ENCODE measurements around the gene SPAG16.
A peak's percentile ranks its signal among the peaks of the same experiment; 100 is the strongest.
"Not testable (repeated sequence)": the region's sequence is repeated elsewhere in the genome, so short reads cannot be mapped to it uniquely, and the experiment has no call there.

Gene SPAG16

DNA sequence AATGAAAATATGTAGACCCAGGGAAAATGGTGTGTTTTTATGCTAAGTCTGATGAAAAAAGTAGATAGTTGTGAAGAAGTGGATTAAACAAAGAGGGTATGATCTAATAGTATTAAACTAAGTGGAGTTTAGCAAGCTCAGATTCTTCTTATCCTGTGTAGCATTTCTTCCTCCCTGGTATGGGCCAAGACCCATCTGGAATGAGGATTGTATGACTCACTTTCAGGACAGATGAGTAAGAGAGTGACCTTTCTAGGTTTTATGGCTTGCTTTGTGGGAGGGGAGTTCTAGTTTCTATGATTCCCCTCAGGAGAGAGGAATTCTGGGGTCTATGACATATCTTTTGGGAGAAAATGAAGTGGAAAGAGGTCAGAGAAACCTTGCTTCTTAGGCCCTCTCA is 550.1 kb downstream of the SPAG16 start:
- DNase-seq, result no peak

DNA sequence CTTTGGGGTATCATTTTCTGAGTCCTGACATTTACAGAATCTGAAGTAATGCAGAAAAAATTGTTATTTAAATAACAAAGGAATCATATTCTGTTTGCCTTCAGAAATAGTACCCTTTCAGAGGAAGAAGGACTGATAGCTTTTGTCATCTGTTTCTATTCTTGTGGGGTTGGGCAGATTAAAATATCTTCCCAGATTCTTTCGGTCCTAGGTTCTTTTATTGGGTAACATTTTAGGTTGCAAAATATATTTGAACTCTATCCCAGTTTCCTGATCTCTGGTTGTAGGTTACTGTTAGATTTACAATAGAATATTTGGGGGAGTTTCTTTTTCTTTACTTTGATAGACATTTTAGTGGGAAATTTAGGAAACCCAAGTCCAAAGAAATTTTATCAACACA is 550.5 kb downstream of the SPAG16 start:
- no peak for DNase-seq

DNA sequence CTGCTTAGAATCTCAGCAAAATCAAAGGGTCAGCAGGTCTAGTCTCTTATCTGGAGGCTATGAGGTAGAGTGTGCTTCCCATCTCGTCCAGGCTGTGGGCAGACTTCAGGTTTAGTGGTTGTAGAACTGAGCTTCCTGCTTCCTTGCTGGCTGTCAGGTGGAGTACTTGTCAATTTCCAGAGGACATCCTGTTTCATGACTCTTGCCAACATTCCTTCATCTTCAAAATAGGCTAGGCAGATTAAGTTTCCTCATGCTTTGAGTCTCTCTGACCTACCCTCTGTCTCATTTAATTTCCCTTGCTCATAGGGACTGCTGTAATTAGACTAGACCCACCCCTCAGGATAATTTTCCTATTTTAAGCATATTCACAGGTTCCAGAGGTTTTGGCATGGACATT is 562.6 kb downstream of the SPAG16 start:
- no peak for DNase-seq

DNA sequence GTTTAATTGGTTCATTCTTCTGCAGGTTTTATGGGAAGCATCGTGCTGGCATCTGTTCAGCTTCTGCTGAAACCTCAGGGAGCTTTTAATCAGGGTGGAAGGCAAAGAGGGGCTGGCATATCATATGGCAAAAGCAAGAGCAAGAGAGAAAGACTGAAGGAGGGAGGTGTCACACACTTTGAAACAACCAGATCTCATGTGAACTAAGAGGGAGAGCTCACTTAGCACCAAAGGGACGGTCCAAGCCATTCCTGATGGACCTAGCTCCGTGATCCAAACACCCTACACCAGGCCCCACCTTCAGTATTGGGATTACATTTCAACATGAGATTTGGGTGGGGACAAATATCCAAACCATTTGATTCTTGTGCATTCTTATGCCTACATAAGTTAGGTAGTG is 563.1 kb downstream of the SPAG16 start:
- no peak for DNase-seq

DNA sequence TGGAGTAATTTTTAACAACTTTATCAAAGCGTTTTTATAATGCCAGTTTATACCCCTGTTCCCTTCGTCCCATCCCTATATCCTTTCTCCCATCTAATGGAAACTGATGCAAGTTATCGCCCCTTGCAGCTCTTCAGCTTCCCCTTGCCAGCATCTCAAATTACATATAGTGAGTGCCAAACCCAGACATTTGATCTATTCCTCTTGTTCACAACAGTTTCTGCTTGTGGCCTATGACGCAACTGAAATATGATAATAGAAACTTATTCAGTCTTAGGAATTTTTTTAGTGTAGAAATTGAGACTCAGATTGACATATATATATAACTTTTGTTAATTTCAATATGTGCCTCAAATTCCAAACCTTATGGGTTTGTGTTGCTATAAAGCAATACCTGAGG is 564.4 kb downstream of the SPAG16 start:
- DNase-seq, result no peak

DNA sequence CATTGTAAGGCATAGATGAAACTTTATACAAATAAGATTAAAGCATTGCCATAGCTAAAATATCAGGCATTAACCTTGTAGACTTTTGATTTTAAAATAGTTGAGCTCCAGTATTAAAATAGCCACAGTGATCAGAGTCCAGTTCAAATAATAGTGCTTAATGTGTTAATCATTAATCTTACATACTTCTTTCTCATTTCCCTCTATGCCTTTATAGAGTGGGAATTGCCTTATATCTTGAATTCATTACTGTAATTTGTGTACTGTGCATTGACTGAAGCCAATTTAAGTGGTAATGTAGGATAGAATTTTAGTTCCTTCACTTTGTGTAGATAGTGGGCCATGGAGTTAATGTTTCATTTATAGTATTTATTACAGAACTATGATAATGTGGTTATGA is 577.4 kb downstream of the SPAG16 start:
- no peak for DNase-seq

DNA sequence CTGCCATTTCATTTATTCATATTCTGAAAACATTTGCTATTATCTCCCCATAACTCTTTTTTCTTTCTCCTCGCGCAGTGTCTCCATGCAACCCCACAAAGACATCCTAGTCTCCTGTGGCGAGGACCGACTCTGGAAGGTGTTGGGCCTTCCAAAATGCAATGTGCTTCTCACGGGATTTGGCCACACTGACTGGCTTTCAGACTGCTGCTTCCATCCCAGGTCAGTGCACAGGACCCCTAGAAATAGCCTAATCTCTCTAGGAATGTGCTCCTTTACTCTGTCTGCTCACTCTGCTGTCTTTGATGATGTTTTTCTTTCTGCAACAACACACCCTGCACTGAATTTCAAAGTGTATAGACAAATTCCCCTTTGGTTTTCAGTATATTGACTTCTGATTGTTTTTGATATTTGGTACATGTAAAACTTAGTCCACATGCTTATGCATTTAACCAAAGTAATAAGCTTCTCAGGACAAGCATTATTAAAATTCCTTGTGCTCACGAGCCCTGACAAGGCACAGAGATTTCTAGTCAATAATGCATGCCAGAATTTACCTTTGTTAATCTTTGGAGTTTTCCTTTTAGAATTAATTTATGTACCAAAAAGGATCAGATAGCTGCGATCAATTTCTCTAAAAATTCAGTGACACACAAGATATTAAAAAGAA is 578.3 kb downstream of the SPAG16 start:
- DNase-seq, result peak; percentile 16

DNA sequence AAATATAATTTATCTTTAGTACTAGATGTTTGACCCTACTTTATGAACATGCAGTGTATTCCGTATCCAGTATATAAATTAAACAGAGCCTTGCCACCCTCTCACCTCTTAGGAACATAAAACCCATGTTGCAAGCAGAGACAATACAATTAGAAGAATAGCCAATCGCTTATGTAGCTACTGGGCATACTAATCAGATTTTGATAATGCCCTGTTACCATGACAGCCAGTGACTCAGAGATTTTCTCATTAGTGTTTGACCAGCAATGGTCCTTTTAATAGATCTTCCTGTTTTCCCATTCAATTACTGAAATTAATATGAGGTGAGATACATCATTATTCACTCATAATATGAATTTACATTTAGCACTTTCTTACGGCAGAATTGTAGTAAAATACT is 579.3 kb downstream of the SPAG16 start:
- no peak for DNase-seq

DNA sequence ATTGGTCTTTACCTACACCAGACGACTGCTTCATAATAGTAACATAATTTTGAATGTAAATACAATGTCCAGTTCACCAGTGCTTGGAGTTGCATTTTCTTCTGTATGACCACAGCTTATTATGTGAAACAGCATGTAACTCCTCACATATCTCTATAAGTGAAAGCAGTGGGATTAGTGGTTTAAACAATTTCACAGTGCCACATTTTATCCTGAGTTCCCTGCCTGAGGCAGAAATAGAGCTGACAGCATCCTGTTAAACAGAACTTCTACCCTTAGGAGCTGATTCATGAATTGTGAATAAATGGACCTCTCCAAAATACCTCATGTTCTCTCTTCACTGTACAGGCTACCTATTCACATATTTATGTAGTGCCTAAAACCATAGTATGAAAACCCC is 584.3 kb downstream of the SPAG16 start:
- no peak for DNase-seq

DNA sequence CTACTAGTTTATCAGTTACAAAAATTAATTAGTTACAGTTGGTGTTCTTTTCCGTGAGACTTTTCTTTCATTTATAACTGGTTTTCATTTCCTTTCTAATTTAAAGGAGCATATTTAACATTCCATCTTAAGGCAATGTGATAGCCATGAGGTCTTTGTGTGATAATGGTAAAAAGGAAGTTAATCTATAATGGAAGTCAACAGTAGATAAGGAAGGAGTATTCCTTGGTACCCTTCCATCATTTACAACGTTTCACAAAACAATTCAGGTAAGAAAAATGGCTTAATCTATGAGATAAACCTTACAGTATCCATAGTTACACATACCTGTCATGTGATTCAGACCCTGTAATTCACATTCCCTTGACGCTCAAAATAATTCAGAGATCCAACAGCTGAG is 601.2 kb downstream of the SPAG16 start:
- no peak for DNase-seq

DNA sequence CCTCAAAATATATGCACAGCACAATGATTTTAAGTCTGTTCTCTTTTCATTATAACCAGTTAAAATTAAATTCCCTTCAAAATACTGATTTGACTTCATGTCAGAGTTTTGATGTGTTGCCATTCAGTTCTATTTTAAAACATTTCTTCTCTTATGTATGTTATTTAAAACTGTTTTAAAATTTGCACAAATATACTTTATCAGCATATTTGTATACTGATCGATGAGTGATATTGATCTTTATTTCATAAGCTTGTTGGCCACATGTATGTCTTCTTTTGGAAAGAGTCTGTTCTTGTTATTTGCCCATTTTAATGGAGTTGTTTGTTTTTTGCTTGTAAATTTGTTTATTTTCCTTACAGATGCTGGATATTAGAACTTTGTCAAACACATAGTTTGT is 630.2 kb downstream of the SPAG16 start:
- DNase-seq, result no peak

DNA sequence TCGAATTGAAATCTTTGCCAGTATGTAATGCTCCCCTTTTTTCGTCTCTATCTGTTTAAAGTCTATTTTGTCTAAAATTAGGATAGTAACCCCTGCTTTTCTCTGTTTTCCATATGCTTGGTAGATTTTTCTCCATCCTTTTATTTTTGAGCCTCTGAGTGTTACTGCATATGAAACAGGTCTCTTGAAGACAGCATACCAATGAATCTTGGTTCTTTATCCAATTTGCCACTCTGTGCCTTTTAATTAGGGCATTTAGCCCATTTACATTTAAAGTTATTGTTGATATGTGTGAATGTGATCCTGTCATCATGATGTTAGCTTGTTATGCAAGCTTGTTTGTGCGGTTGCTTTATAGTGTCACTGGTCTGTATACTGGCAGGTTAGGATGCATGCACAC is 635.8 kb downstream of the SPAG16 start:
- no peak for DNase-seq

DNA sequence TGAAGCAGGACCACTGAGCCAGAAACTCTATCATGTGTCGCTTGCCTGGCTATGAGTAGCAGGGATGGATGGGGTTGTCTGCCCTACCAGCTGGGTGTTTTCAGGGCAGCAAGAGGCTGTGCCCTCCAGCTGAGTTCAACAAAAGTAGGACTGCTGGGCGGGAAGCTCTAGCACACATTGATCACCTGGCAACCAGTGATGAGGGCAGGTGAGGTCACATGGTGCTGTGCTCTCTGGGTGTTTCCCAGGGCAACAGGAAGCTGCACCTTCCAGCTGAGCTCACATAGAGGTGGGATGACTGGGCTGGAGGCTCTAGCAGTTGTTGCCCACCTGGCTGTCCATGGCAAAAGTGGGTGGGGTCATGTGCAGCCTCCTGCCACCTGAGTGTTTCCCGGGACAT is 639.3 kb downstream of the SPAG16 start:
- no peak for DNase-seq

DNA sequence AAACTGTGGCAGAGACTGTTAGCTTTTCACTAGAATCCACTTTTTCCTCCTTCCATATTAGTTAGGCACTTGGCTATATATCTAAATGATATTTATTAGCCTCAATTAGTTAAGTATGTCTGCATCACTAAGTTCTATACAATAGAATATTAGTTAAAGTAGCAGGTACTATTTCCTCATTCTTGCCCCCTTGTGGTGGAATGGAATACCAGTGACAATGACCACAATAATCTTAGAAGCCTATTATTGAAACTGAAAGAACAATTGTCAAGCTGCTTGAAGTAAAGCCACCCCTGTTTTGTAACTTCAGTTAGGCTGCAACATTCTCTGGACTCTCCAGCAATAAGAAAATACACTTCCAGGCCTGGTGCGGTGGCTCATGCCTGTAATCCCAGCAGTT is 650.3 kb downstream of the SPAG16 start:
- no peak for DNase-seq

DNA sequence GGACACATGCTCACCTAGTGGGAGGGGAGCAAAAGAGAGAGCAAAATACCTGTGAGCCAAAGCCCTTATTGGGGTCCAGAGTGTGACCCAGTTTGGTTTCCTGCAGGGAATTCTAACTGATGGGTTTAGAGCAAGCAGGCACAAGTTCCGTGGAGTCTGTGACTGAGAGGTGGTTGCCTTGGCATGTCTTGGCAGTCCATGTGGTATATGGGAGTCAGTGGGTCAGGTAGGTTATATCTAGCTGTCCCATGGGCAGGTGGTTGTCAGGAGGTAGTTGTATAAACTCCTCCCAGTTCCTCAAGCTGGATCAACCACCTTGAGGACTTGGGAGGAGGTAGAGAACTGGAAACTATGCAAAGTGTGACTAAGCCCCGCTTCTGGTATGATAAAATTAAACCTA is 673.8 kb downstream of the SPAG16 start:
- DNase-seq, result no peak

DNA sequence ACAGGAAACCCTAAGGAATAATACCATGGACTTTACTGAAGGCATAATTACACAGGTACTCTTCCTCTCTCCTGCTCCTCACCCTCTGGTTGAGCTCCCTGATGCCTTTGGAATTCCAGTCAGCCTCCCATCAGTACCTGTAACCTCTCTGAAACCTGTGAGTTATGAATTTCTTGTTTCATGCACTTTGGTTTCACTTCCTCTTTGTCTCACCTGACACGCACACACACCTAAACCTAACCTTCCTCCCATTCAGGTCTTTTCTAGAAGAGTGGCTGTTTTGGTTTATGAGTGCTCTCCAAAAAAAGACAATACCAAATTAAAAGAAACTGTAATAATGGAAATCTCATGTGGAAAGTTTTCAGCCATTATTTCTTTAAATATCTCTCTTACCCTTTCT is 675.3 kb downstream of the SPAG16 start:
- DNase-seq, result no peak

DNA sequence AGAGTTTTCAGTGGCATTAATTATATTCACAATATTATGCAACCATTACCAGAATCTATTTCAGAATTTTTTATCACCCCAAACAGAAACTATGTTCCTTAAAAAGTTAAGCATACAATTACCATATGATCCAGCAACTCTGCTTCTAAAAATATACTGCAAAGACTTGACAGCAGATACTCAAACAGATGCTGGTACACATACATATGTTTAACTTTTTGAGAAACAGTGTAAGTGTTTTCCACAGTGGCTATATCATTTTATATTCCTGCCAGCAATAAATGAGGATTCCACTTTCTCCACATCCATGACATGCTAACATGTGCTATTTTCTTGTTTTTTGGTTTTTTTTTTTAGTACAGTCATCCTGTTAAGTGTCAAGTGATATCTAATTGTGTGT is 687.3 kb downstream of the SPAG16 start:
- DNase-seq, result no peak

DNA sequence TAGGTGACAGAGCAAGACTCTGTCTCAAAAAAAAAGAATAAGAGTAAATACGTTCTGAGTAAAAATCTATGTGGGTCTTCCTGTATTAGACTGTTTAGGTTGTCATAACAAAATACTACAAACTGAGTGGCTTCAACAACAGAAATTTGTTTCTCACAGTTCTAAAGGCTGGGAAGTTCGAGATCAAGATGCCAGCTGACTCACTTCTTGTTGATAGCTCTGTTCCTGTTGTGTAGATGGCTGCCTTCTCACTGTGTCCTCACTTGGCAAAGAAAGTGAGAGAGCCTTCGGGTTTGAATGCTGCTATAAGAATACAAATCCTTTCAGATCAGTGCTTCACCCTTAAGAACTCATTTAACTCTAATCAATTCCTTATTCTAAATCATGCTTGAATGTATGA is 696.6 kb downstream of the SPAG16 start:
- no peak for DNase-seq

DNA sequence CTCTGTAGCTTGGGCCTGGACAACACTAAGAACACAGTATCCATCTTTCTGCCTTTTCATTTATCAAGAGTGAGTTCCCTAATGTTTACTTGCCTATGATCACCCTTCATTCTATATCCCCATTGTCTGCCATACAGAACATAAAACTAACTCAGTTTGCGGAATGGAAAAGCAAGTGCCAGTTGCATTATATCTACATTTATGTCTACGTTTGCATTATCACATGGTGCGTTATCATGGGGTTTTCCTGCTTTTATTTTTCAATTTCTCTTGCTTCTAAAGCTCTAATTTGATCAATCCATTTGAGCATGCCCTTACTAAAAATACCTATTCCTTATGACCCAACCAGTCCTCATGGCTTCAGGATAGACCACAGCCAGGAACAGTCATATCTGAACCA is 704.9 kb downstream of the SPAG16 start:
- DNase-seq, result no peak

DNA sequence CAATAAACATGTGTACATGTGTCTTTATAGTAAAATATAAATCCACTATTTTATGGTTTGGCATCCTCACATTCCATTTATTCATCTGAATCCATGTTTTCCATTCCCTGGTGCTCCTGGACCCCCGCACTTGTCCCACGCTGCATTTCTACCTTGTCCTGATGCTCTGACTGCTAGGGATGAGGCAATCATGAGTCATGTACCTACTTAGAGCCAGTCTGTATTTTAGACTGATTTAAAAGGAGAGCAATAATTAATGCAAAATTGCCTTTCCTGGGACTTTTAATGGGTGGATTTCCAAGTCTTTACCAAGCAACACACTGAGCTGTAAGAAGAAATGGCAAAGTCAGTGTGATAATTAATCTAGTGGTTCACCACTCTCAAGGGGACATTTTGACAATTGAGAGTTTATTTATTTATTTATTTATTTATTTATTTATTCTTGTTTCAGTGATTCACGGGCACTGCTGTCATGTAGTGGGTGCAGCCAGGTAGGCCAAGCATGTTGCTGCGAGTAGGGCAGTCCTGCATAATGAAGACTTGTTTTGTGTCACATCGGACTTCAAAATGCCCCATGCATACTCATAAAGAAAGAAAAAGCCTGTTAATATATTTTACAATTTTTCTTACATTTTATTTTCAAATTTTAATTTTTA is 707.3 kb downstream of the SPAG16 start:
- no peak for DNase-seq

DNA sequence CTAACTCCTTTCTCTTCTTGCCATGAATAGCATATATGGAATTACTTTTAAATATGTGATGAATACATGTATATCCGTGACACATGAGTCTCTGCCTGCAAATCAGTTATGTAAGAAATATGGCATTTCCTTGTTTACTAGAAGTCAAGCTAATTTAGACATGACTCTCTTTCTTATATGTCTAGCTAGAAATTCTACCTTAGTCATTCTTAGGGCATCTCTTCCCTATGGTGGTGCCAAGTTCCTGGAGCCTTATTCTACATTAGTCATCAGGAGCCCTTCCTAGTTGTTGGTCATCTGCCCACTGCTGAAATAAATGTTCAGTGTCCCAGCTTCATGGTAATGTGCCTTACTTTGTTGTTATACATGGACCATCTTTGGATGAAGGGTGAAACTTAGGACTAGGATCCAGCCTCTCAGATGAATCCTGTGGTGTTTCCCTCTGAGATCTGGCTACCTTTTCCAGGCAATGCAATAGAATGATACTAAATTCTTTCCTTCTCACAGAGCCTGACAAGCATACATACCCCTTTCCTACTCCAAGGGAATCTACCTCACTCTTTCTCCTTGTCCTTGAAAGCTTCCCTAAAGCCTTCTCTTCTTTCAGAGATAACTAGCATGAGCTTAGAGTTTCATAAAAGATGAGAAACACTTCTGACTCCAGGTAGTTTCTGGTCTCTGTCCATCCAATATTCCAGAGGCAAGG is 711.3 kb downstream of the SPAG16 start:
- DNase-seq, result no peak

DNA sequence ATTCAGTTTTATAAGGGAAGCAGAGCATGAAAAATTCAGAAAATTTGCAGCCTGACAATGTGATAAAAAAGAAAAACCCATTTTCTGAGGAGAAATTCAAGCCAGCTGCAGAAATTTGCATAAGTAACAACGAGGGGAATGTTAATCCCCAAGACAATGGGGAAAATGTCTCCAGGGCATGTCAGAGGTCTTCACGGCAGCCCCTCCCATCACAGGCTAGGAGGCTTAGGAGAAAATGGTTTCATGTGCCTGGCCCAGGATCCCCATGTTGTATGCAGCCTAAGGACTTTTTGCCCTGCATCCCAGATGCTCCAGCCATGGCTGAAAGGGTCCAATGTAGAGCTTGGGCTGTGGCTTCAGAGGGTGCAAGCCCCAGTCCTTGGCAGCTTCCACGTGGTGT is 714.7 kb downstream of the SPAG16 start:
- not testable (repeated sequence) for DNase-seq

DNA sequence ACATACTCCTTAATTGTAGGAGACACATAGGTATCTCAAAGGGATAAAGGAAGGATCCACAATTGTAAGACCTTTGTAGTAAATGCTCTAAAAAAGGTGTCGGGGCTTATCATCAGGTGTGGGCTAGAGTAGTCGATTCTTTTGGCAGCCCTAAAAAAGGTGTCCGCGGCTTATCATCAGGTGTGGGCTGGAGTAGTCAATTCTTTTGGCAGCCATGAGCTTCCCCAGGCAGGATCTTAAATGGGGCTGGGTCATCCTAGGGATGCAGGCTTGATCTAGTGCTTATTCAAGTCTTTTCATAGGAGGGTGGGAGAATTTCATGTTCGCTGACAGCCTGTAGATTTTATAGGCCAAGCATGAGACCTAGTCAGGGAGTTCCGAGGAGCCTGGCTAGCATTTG is 720.2 kb downstream of the SPAG16 start:
- no peak for DNase-seq

DNA sequence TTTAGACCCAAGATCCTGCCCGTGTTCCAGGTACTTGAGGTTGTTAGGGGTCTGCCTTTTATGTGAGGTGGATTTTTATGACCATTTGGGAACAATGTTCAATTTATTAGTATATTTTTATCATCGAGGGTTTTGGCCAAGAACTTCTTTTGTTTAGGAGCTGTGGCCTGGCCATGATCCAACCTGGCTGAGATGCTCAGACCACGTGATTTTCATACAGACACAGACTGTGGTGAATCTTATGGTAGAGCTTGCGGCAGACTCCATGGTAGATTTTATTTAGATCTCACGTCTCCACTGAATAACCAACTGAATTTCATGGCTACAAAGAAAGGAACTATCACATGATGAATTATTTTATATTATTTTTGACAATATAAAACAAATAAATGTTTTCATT is 721.1 kb downstream of the SPAG16 start:
- no peak for DNase-seq
